G401 (cell line): ENCODE results near the gene TENM3. TPM values are rescaled to one million over a fixed set of nuclear protein-coding genes. Genes with fewer than 3 reads are reported as not detected.

Experiments used
- DNase-seq: peaks from one replicate; pipeline ENCODE4 v3.0.0-alpha.2; 2015; ENCODE audit warnings: low spot score
- in situ Hi-C: cut with HindIII; loops from 2 replicates; pipeline ENCODE4 v1.10.0; 2016; ENCODE audit warnings: low sequenced_read_pairs, mixed read lengths
- total RNA-seq: library from RNA; depleted of rRNA; stranded (reverse); fragments of >200 nt; shearing (Covaris generic); gene quantifications from 2 replicates; pipeline ENCODE4 v1.2.3, GENCODE V29; 2014

Gene TENM3
- total RNA-seq, 1 experiment from 2014 or later, result 0.03 TPM

DNA sequence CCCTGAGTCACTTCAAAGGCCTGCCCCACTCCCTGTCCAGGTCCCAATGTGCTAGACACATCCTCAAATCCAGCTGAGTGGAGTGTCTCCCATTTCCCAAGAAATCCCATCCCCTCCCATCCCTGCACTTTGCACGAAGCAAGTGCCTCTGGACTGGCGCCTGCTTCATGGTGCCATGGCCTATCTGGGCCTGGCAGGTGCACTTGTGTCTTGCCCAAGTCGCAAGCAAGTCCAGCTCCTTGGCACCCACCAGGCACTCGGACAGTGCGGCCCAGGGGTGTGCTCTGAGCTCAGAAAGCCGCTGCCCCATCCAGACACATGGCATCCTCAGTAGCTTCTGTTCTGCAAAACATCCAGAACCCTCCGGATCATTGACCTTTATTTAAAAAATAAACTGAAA is 576.5 kb downstream of the TENM3 start:
- in situ Hi-C loops, result no loop called here

DNA sequence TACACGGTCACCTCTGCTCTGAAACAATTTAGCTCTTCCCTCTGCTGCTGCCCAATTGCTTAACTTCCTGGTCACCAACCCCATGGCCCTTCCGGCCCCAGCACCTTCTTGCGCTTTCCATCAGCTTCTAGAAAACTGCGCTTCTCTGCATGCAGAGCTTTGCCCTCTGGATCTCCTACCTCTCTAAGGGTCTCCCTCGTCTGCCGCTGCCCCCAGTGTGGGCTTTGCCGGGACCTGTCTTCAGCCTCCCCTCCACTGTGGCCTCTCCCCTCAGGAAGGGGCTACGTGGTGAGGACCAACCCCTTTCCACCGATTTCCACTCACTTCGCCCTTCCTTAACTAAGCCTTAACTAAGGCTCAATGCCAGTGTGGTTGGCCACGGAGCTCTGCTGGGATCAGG is 579.4 kb downstream of the TENM3 start:
- DNase-seq, result no peak
- in situ Hi-C loops, result no loop called here

More for the DNA sequence above, 576.5 kb downstream of the TENM3 start:
- no peak for DNase-seq

DNA sequence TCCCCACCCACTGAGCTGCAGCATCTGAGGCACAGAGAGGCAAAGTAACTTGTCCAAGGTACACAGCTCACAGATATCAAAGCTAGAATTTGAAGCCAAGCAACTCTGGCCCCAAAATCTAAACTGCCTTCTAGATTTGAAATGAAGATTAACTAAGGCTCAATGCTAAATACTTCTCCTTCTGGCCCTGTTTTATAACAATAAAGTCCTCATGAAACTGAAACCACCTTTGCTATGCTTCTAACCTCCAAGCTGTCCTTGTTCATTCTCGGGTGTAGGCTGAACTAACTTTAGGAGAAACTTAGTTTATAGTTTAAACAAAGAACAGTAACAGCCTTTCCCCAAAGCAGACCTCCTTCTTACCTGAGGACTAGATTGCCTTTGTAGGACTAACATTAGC is 580.4 kb downstream of the TENM3 start:
- in situ Hi-C loops, result no loop called here
- DNase-seq, result no peak

DNA sequence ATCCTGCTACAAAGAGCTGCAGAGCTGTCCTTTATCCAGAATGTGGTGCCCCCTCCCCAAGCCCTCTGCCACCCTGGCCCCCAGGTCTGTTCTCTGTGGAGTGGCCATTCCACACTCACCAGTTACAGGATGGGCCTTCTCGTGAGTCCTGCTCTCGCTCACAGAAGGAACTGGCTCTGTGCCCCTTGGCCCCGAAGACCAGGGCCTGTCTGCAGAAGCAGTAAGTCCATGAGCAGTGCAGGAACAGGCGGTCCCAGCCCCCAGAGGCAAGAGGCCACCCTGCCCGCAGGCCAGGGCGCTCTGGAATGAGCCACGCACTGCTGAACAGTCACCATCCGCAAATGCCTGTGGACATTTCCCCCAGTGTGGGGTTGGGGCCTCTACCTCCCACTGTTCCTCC is 581.8 kb downstream of the TENM3 start:
- in situ Hi-C loops, result no loop called here
- no peak for DNase-seq

DNA sequence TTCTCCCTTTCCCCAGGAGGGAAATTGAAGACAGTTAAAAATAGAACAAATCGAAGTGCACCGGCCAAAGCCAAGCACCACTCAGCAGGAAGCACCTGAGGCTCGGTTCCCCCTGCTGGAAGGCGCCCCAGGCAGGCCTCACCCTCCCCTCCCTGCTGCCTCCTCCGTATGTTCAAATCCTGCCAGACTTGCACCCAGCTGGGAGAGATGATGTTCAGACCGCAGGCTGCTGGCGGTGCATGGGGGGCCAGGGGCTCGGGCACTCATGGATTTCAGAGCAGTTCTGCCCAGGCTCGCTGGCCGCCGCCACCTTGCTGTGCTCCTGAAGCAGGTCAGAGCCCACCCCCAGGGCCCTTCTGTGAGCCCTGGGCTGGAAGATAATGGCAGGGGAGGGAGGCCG is 582.6 kb downstream of the TENM3 start:
- DNase-seq, result no peak
- in situ Hi-C loops, result no loop called here

DNA sequence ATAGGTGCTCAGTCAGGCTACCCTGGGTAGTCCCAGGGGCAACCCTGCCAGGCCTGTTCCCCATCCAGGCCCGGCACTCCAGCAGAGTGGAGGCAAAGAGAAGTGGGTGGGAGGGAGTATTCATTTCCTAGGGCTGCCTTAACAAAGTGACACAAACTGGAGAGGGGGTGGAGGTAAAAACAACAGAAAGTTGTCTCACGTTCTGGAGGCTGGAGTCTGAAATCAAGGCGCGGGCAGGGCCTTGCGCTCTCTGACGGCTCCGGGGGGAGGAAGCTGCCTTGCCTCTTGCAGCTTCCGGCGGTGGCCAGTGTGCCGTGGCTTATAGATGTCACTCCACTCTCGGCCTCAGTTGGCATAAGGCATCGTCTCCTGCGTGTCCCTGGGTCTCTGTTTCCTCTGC is 583.2 kb downstream of the TENM3 start:
- in situ Hi-C loops, result no loop called here
- DNase-seq, result no peak

DNA sequence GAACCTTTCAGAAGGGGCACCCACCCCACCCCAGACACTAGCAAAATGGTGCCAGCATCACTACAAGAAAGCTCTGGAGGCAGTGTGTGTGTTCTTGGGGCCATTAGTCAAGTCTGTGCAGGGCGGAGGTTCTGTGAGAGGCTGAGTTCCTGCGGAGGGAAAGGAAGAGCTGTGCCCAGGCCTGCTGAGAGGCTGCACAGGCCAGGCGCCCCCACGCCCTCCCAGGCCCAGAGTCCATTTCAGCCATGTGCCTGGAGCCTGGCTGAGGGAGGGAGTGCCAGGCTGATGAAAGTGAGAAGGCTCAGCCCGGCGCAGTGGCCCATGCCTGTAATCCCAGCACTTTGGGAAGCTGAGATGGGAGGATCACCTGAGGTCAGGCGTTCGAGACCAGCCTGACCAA is 584.0 kb downstream of the TENM3 start:
- no peak for DNase-seq
- in situ Hi-C loops, result no loop called here

DNA sequence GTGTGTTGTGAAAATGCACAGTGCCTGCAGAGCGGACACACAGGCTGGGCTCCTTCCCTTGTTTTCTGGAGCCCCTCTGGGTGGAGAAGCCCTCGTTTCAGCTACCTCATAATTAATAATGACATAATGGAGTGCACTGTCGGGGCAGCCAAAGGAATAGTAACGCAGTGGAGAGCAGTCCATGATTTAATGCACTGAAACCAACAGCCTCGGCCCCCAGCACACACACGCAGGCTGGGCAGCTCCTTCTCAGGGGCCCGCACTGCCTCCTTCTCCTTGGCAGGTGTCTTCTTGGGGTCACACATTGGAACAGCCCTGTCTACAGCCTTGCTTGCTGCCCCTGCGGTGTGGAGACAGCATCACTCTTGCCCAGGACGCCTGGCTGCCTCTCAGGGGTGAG is 584.8 kb downstream of the TENM3 start:
- in situ Hi-C loops, result no loop called here

DNA sequence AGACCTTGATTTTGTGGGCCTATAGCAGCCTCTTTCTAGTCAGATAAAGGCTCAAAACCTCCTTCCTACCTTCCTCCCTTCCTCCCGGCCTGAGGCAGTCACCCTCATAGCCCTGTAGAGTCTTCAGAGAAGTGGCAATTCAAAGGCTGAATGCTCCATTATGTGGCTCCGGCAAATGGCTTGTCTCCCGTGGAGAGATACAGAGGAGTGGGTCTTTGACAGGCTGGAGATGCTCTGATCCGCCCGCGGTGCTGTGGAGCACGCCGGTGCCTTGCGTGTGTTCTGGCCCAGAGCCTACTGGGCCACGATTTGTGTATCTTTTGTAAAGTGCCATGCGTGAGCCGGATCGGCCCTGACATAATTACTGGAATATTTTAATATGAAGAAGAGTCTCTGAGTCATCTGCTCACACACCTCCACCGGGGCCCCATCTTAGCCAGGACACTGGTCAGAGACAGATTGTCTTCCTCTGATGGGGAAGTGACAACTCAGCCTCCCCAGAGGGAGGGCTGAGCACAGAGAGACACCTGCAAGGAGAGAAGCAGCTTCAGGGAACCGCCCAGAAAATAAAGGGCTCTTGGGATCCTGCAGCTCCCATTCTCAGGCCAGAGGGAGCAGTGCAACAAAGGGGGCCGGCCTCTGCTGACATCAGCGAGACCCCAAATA is 585.3 kb downstream of the TENM3 start:
- in situ Hi-C loops, result no loop called here
- DNase-seq, result peak; percentile 5

More for the DNA sequence above, 584.8 kb downstream of the TENM3 start:
- DNase-seq, result no peak

DNA sequence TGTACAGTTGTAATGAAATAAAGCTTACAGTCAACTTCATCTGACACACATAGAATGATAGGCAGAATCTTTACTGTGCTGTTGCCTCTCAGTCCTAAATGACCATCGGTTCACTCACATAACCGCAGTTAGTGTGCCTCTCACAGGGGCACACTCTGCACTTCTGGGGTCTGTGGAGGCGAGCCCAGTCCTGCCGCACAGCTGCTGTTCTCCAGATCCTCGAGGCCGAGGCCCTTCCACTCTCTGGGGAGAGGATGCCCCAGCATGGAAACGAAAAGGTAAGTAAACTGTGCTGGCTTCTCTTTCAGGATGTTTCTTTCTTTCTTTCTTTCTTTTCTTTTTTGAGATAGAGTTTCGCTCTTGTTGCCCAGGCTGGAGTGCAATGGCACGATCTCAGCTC is 586.0 kb downstream of the TENM3 start:
- in situ Hi-C loops, result no loop called here
- no peak for DNase-seq

DNA sequence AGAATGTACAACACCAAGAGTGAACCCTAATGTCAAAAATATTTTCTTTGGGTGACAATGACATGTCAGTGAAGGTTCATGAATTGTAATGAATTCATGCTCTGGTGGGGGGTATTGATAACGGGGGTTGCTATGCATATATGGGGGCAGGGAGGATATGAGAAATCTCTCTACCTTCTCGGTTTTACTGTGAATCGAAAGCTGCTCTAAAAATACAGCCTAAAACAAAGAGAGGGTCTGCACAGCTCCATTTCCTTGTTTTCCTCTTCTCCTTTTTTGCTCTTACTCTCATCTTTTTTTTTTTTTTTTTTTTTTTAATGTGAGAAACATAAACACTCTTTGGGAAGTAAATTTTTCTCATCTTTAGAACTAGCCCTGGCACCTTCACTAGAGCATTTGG is 588.2 kb downstream of the TENM3 start:
- no peak for DNase-seq
- in situ Hi-C loops, result no loop called here

DNA sequence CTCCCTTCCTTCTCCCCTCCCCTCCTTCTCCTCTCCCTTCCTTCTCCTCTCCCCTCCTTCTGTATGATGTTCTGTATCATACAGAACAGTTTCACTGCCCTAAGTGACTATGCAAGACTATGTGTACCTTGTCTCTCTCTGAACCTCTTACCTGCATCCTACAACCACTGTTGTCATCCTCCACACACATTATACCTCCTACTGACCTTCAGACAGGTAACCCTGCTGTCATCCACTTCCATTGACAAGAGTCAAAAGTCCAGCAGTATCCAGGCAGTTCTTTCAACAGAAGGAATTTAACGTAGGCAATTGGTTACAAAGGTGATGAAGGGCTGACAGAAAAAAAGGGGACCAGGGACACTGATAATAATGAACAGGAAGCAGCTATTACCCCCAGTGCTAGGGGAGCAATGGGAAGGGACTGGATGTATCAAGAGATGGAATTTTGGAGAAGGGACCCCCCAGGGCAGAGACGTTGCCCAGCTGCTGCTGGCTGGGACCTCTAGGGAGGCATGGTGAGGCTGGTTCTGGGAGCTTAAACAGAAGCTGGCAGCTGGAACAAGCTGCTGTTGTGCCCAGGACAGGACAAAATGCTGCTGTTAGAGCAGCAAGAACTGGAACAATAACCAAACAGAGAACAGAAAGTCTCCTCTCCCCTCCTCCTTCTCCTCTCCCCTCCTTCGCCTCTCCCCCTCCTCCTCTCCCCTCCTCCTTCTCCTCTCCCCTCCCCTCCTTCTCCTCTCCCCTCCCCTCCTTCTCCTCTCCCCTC is 589.3 kb downstream of the TENM3 start:
- in situ Hi-C loops, result no loop called here
- no peak for DNase-seq

DNA sequence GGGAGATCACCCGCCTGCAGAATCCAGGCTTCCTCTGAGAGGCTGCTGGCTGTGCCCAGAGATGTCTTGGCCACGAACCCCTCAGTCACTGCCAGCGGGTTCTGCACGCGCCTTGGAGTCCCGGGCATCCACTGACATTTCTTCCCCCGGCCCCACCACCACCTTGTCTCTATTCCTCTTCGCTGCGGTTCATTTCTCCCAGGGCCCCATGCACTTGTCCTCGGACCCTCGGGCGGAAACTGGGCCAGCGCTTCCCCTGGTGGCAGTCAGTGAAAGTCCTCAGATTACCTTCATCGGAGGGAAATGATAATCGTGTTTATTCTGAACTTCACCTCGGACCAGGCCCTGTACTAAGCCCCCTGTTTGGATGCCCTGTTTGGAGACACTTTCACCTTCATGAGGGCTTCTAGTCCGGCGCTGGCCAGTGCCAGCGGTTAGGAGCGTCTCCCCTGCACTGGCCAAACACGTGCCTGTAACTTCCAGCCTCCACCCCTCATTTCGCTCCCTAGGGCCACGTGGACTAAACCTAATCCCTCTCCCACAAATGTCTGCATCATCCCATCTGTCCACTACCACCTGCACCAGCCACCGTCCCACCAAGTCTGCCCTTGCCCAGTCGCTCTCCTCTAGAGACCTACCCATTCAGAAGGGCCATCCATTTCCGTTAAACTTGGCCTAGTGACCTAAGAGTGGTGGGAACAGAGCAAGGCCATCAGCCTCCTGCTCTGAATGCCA is 592.0 kb downstream of the TENM3 start:
- DNase-seq, result peak; percentile 20
- in situ Hi-C loops, result no loop called here

DNA sequence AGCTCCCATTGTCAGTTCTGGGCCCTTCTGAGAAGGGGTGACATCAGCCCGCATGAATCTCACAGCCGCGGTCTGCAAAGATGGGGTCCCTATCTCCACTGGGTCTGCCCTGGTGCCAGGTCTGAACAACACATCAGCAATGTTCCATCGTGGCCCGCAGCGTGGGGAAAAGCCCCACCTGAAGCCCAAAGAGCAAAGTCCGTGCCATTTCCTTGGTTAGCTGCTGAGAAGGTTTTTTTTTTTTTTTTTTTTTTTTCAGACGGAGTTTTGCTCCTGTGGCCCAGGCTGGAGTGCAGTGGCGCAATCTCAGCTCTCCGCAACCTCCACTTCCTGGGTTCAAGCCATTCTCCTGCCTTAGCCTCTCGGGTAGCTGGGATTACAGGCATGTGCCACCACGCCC is 594.6 kb downstream of the TENM3 start:
- DNase-seq, result no peak
- in situ Hi-C loops, result no loop called here

DNA sequence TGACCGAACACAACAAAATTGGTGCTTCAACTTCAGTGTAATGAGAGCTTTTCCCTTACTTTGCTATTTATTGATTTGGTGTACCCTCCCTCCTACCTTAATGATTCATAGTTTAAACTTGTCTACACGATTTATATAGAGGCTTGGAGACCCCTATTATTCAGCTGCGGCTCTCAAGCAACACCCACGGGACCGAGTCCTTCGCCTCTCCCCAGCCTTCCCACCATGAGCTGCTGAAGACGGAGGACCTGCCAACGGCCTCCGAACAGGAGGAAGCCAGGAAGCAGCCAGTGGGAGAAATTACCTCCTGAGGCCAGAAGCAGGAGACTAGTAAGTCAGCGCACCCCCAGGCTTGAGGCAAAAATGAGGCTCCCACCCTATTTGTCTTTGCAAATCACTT is 595.3 kb downstream of the TENM3 start:
- in situ Hi-C loops, result no loop called here
- DNase-seq, result no peak

DNA sequence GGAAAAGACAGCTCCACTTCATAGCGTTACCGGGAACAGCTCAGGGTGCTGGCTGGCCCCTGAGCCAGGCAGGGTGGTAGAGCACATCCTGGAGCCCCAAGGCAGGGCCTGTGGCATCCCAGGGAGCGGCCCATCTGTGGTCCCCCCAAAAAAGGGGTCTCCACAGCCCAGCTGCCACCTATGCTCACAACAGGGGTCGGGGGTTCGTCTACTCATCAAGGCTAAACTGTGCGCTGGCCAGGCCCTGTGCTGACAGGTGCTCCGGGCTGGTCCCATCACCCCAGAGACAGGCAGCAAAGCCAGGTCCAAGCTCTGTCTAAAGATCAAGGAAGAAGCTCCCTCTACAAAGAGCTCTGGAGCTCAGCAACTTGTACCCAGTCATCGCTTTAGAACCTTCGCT is 596.1 kb downstream of the TENM3 start:
- in situ Hi-C loops, result no loop called here
- DNase-seq, result no peak

DNA sequence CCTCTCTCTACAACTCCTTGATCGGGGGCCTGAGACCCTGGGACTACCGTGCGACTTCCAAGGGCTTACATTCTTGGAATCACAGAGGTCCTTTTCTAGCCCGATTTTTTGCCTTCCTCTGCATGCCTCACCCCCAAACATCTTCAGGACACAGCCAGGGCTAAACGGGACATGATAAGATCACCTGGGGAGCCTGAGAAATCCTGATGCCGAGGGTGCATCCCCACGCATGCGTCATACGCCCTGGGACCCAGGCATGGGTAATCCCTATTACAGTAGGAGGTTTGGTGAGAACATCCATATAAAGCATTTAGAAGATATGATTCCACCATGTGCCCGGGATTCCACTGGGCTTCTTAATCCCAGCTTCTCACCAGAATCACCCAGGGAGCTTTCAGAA is 596.9 kb downstream of the TENM3 start:
- DNase-seq, result no peak
- in situ Hi-C loops, result no loop called here

DNA sequence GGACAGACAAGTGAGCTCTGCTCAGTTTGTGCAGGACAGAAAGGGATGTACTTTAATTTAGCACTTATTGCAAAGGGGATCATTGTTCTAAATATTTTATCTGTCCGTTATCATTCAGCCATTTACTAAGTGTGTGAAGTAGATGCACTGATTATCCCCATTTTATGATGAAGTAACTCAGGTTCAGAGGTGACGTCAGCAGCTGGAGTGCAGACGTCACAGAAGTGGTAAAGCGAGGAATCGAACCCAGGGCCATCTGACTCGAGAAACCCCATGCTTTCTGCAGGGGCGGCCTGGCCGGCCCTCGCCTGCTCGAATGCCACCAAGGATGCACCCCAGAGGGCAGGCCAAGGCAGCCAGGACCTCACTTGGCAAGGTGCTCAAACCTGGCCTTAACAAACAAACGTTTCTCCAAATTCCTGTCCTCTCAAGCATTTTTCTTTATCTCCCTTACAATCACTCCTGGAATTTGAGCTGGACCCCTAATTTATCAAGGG is 599.0 kb downstream of the TENM3 start:
- in situ Hi-C loops, result no loop called here
- DNase-seq, result no peak

DNA sequence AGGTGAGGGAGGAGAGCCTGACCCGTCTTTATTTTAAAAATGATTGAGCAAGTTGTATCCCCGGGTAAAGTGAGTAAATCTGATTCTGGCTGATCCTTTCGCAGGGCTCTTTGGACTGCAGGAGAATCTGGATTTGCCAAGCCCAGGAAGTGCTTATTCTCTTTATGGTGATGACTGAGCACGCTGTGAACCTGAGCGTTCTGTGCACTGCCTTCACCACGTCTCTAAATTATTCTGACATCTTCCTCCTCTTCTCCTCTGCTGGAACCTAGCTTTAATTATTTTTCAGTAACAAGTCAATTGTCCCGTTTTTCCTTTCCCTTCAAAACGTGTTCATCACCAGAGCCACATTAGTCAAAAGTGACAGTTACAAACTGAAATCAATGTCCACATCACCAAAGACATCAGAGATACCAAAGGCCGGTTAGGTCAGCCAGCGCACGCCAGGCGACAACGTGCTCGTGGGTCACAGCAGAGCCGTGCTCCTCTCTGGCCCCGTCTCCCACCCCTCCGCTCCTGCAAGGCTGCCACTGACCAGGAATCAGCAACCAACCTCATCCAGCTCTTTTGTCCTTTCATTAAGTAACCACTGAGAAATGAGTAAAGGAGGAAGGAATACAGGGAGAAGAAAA is 599.7 kb downstream of the TENM3 start:
- DNase-seq, result no peak
- in situ Hi-C loops, result no loop called here

DNA sequence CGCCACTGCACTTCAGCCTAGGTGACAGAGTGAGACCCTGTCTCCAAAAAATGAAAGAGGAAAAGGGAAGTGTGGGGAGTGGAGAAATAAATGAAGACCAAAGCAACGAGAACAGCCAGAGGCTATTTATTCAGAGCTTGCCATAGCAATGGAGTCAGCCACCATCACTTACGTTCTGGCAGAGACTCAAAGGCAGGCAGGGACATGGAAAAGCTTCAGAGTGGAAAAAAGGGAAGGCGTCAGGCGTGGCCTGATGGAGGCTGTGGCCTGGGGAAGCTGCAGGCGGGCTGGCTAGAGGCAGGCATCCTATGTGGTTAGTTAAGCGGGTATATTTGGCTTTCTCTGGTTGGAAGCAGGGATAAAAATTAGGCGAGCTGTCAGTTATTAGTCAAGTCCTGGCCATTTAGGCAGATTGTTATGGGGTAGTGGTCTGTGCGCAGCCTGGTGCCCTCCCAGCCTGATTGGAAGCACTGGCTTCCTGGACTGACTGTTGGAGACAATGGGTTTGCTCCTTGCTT is 600.7 kb downstream of the TENM3 start:
- in situ Hi-C loops, result no loop called here
- DNase-seq, result no peak
